Measurements from ENCODE around the gene PAK3. TPM values are rescaled to one million over a fixed set of nuclear protein-coding genes. Genes with fewer than 3 reads are reported as not detected.
A peak's percentile ranks its signal among the peaks of the same experiment; 100 is the strongest.

PAK3 gene
- total RNA-seq, 1 donor from 2014 or later, result 0.27 TPM

DNA sequence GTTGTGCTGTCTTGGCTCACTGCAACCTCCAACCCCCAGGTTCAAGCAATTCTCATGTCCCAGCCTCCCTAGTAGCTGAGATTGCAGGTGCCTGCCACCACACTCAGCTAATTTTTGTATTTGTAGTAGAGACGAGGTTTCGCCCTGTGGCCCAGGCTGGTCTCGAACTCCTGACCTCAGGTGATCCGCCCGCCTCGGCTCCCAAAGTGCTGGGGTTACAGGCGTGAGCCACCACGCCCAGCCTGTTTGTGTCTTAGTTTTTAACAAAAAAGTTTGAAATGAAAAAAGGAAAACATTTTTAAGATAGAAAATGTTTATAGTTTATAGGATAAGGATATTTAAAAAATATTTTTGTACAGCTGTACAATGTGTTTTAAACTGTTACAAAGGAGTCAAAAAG is 111.9 kb downstream of the PAK3 start:
- TF ChIP-seq, protein P1, sequence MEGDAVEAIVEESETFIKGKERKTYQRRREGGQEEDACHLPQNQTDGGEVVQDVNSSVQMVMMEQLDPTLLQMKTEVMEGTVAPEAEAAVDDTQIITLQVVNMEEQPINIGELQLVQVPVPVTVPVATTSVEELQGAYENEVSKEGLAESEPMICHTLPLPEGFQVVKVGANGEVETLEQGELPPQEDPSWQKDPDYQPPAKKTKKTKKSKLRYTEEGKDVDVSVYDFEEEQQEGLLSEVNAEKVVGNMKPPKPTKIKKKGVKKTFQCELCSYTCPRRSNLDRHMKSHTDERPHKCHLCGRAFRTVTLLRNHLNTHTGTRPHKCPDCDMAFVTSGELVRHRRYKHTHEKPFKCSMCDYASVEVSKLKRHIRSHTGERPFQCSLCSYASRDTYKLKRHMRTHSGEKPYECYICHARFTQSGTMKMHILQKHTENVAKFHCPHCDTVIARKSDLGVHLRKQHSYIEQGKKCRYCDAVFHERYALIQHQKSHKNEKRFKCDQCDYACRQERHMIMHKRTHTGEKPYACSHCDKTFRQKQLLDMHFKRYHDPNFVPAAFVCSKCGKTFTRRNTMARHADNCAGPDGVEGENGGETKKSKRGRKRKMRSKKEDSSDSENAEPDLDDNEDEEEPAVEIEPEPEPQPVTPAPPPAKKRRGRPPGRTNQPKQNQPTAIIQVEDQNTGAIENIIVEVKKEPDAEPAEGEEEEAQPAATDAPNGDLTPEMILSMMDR (IDR thresholded peaks at IDR 0.05; ENCODE audit: borderline replicate concordance), result no peak
- no peak for DNase-seq
- H3K4me3 ChIP-seq, result no peak overlapping the region
- intact Hi-C loops (cut with micrococcal nuclease), result no loop called here
- no peaks in the 10 kb centered on the region for H3K27me3 ChIP-seq (ENCODE audit: low read depth)
- no peaks in the 10 kb centered on the region for H3K36me3 ChIP-seq
- H3K27ac ChIP-seq (replicated peaks), result no peak overlapping the region
- H3K4me1 ChIP-seq, result no peaks in the 10 kb centered on the region
- no peaks in the 10 kb centered on the region for H3K9me3 ChIP-seq (replicated peaks)

DNA sequence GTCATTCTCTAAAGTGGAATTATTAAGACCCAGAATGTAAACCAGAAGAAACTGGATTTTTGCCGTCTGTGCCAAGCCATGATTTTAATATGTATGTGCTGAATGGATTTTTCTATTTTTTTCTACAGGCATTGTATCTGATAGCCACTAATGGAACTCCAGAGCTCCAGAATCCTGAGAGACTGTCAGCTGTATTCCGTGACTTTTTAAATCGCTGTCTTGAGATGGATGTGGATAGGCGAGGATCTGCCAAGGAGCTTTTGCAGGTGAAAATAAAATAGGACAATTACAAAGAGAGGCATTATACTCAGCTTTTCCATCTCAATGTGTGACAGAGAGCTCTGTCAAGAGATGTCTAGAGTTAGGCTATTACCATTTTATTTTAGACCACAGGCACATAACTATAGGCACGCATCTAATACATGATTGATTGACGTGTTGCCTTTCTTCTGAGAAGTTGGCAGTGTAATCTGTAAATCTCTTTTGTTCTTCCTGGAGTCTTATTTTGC is 120.4 kb downstream of the PAK3 start:
- H3K36me3 ChIP-seq, result no peaks in the 10 kb centered on the region
- H3K27ac ChIP-seq (replicated peaks), result no peak overlapping the region
- H3K4me1 ChIP-seq, result no peaks in the 10 kb centered on the region
- intact Hi-C loops (cut with micrococcal nuclease), result no loop called here
- no peak for DNase-seq
- no peaks in the 10 kb centered on the region for H3K9me3 ChIP-seq (replicated peaks)
- no peak overlapping the region for H3K4me3 ChIP-seq
- H3K27me3 ChIP-seq (ENCODE audit: low read depth), result no peaks in the 10 kb centered on the region
- TF ChIP-seq, protein P1 (IDR thresholded peaks at IDR 0.05; ENCODE audit: borderline replicate concordance), result no peak

DNA sequence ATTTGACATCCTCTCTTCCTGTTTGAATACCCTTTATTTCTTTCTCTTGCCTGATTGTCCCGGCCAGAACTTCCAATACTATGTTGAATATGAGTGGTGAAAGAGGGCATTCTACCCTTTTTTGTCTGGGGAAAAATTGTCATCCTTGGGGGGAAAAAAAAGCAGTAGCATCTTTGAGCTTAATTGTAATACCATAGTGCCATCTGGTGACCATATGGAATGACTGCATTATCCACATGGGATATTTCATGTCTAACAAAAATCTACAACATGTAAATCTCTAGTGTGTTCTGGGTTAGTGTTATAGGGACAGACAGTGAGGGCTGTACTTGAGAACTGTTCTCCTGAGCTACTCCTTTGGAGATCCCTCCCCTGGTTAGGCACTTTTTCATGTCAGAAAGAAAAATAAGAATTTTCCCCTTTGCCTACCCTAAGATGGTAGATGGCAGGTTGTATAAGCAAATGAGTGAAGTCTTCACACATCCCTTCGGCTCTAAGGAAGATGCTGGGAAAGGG is 148.3 kb downstream of the PAK3 start:
- intact Hi-C loops (cut with micrococcal nuclease), result no loop called here
- TF ChIP-seq, protein P1 (IDR thresholded peaks at IDR 0.05; ENCODE audit: borderline replicate concordance), result peak; percentile 45
- Histone ChIP-seq H3K27me3 (ENCODE audit: low read depth) (no peaks in the 10 kb centered on the region), H3K9me3 (replicated peaks) (no peaks in the 10 kb centered on the region), H3K4me3 (no peak overlapping the region), H3K27ac (replicated peaks) (no peak overlapping the region), H3K36me3 (no peaks in the 10 kb centered on the region), H3K4me1 (no peaks in the 10 kb centered on the region)
- no peak for DNase-seq

DNA sequence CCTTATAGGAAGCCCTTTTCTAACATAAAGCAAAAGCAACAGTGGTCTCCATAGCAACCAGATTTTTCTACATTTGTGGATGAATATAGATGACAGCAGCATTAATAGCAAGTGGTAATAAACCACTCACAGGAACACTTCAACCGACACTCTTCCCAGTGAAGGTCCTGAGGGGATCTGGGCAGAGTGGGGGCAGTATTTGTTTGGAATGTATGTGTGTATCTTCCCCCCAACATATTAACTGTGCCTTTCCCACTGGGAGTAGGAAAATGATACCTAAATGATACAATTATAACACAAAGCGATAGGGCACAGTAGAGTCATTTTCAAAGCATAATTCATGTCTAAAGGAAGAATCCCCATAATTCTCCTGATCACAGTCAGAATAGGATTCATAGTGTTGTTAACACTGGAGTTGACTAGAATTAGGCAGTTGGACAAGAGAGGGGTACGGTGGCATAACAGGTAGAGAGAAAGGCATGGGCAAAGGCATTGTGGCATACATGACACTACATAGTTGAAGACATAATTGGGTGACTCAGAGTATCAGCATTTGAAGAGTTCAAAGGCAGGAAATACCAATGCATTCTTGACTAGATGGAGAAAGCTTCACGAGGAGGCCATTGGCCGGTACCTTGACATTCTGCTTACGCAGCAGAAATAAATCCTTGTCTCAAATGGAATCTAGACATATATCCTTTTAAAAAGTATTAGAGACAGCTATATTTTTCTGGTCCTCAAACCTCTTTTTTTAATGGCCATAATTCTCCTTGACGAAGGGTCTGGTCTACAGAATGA is 159.1 kb downstream of the PAK3 start:
- H3K4me3 ChIP-seq, result no peak overlapping the region
- H3K4me1 ChIP-seq, result no peaks in the 10 kb centered on the region
- H3K27me3 ChIP-seq (ENCODE audit: low read depth), result no peaks in the 10 kb centered on the region
- H3K36me3 ChIP-seq, result no peaks in the 10 kb centered on the region
- DNase-seq, result no peak
- intact Hi-C loops (cut with micrococcal nuclease), result no loop called here
- H3K27ac ChIP-seq (replicated peaks), result no peak overlapping the region
- TF ChIP-seq, protein P1 (IDR thresholded peaks at IDR 0.05; ENCODE audit: borderline replicate concordance), result no peak
- H3K9me3 ChIP-seq (replicated peaks), result no peaks in the 10 kb centered on the region

DNA sequence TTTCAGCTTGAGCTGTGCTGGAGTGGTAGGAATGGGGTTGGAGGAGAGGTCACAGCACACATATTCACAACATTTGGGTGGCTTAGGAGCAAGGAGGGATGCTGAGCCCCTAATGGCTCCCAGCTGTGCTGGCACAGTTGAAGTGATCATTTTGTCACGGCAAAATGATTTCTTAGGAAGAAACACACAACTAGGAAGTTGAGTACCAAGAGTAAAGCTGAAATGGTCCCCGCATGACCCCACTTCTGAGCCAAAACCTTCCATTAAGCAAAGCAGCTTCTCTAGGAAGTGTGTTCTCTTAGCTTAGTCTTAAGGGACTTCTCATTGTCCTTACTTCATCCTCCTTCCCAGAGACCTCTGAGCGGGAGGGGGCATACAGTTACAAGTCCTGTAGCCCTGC is 161.7 kb downstream of the PAK3 start:
- TF ChIP-seq, protein P1 (IDR thresholded peaks at IDR 0.05; ENCODE audit: borderline replicate concordance), result no peak
- Histone ChIP-seq H3K9me3 (replicated peaks) (no peaks in the 10 kb centered on the region), H3K27ac (replicated peaks) (no peak overlapping the region), H3K4me3 (no peak overlapping the region), H3K36me3 (no peaks in the 10 kb centered on the region), H3K4me1 (no peaks in the 10 kb centered on the region), H3K27me3 (ENCODE audit: low read depth) (no peaks in the 10 kb centered on the region)
- intact Hi-C loops (cut with micrococcal nuclease), result no loop called here
- no peak for DNase-seq
